GM19372 (cell line): Measurements from ENCODE around the gene KIF19.

Experiments used
- ATAC-seq: cut with Tn5 transposase; IDR thresholded peaks from one replicate; pipeline ENCODE4 v1.9.1; 2021; ENCODE audit warnings: mild to moderate bottlenecking, low read depth, moderate library complexity; ENCODE audit not compliant: unreplicated experiment

The KIF19 gene

DNA sequence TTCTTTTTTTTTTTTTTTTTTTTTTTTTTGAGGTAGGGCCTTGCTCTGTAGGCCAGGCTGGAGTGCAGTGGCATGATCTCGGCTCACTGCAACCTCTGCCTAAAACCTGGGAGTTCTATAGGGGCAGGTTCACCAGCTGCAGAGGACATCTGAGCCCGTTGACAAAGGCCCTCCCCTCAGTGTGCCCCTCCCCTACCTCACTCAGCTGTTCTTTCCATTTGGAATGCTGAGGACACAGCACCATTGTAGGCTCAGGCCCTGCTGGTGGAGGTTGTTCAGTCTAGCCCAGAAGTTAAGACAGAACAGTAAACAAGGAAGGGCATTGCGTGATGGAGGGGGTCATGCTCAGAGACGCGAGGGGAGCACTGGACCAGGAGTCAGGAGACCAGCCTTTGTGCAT lies 21.8 kb upstream of the KIF19 start:
- no peak for ATAC-seq

GRCh38 chr17:74305865-74306654 lies 20.0 kb upstream of the KIF19 start:
- no peak for ATAC-seq

- ATAC-seq: no peak
Observed at GRCh38 chr17:74307984-74308773, 17.8 kb upstream of the KIF19 start.

DNA sequence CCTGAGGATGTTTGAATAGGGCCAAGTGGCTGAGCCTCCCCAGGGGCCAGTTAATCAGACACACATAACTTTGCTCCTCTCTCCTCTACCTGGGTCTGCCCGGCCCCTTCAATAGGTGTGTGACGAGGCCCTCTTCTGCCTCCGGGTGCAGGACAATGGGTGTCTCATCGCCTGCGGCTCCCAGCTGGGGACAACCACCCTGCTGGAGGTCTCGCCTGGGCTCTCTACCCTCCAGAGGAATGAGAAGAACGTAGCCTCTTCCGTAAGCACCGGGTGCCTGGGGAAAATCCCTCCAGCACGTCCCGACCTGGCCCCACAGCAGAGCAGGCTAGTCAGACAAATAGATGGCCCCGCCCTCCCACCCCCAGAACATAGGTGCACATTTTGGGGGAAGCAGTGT lies 16.1 kb upstream of the KIF19 start:
- no peak for ATAC-seq

DNA sequence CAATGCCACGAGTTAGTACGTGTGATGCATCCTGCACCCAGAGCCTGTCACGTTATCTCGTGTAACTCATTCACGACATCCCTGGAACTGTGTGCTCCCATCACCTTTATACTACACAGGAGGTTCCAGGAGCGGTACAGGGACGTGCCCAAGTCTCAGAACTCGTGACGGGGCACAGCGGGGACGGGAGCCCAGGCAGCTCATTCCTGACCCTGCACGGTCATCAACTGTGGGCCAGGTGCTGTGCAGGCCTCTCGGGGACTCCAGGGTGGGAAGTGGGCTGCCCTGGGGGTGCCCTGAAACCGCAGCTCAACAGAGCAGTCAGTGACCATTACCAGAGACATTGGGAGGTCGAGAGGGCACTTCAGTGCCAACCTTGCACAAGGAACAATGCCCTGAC lies 11.1 kb upstream of the KIF19 start:
- no peak for ATAC-seq

DNA sequence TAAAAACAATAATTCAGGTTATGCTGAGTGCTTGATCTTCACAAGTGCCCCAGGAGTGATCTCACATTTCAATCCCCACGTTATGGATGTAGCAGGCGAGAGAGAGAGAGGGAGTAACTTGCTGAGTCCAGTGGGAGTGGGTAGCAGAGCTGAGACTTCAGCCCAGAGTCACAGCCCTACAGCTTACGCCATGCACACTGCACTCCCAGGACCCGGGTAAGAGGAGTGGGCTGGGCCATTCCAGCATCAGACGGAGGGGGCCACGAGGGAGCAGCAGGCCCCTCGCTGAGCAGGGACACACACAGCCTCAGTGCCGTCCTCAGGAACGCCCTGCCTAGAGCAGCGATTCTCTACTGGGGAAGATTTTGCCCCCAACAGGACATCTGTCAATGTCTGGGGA lies 9.8 kb upstream of the KIF19 start:
- no peak for ATAC-seq

- ATAC-seq: no peak
Observed at GRCh38 chr17:74317071-74317470, 9.0 kb upstream of the KIF19 start.

GRCh38 chr17:74318391-74318790 lies 7.6 kb upstream of the KIF19 start:
- no peak for ATAC-seq

- no peak for ATAC-seq
Observed at GRCh38 chr17:74324521-74324920, 1.5 kb upstream of the KIF19 start.

DNA sequence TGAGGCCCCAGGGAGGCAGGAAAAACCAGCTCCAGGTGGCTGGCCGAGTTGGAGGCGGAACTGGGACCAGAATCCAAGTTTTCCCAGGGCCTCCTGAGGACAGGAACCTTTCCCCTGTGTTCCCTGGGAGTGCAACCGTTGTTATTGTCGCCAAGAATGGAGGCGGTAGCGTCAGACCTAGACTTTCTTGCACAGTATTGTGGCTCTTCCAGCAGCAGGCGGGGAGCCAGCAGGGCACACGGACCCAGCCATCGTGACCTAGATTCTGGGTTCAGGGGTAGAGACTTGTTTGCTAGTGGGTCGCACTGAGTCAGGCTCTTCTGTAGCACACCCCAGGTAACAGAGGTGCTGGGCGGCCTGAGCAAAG lies 667 bp upstream of the KIF19 start:
- ATAC-seq: no peak

DNA sequence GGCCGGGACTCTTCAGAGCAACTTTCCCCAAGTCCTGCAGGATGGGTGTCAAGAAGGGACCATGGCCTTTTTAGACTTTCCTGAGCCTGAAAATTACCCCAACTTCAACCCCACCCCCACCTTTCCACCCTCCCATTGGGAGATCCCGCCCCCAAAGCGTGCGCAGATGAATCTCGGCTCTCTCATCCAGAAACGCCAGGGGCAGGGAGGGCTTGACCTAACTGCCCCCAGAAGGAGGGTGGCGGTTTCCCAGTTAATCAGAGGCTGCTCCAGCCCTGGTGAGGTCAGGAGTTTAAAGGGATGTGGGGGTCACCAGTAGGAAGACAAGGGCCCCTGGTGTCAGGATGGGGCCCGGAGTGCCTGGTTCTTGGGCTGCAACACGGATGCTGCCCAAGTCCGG lies 480 bp downstream of the KIF19 start:
- no peak for ATAC-seq

GRCh38 chr17:74328487-74328886 lies 2.5 kb downstream of the KIF19 start:
- no peak for ATAC-seq

GRCh38 chr17:74329378-74329777 lies 3.4 kb downstream of the KIF19 start:
- no peak for ATAC-seq

- ATAC-seq: no peak
Observed at GRCh38 chr17:74330446-74330845, 4.4 kb downstream of the KIF19 start.

DNA sequence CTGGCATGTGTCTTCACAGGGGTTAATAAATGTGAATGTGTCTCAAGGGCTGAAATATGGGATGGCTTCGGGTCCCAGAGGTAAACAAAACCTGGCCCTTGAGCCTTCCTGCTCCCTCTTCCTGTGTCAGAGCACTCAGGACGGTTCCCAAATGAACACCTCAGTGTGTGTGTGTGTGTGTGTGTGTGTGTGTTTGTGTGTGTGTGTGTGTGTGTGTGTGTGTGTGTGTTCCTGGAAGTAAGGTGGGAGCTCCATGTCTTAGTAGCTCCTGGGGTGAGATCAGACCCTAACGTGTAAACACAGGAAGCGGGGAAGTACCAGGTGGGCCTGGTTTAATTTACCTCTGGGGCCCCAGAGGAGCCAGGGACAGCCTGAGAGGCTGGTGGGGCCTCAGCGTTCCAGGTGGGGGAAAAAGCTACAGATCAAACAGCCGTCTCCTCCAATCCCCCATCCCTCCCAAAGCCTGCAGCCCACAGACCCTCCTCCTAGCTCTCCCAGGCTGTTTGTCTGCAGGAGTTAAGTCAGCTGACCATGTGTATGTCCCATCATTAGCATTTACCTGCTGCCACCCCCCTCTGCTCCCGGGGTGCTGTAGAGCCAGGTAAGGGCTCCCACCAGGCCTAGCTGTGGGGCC lies 6.1 kb downstream of the KIF19 start:
- ATAC-seq: no peak

DNA sequence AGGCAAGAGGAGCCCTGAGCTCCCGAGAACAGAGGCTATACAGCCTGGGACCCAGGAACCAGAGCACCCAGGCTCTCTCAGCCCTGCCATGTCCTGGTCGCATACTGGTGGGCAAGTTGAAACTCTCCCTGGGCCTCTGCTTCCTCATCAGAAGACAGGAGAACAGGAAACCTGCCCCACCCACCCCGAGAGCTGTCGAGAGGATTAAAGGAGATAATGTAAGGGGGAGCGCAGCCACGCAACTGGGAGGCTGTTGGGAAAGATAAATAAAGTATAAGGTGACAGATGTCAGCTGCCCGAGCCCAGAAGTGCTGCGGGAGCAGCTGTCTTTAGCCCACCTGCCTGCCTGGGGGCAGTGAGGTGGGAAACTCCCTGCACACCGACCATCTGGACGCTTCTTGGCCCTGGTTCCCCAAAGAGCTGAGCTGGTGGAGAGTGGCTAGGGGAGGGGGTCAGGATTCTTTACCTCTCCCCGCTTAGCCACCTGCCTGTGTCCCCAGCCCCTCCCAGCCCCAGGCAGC lies 6.8 kb downstream of the KIF19 start:
- no peak for ATAC-seq

GRCh38 chr17:74334393-74335039 lies 8.5 kb downstream of the KIF19 start:
- ATAC-seq: no peak

DNA sequence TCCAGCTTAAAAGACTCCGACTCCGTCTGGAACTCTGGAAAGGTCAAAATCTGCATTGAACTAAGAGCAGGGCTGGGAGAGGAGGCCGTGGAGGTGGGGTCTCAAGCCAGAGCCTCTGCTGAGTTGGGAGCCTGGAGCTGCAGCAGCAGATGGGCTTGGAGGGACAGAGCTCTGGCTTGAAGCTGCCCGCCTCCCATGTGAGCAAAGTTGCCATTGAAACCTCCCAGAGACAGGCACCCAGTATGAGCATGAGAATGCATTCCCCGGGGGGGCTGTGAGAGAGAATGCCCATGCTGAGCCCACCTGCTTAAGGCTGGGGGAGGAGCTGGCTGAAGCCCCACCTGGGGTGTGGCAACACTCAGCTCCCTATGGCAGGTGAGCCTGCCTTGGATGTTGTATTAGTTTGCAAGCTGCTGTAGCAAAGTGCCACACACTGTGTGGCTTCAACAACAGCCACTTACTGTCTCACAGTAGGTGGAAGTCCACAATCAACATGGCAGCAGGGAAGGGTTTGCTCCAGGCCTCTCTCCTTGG lies 9.6 kb downstream of the KIF19 start:
- ATAC-seq: no peak

- ATAC-seq: no peak
Observed at GRCh38 chr17:74336307-74336706, 10.3 kb downstream of the KIF19 start.

DNA sequence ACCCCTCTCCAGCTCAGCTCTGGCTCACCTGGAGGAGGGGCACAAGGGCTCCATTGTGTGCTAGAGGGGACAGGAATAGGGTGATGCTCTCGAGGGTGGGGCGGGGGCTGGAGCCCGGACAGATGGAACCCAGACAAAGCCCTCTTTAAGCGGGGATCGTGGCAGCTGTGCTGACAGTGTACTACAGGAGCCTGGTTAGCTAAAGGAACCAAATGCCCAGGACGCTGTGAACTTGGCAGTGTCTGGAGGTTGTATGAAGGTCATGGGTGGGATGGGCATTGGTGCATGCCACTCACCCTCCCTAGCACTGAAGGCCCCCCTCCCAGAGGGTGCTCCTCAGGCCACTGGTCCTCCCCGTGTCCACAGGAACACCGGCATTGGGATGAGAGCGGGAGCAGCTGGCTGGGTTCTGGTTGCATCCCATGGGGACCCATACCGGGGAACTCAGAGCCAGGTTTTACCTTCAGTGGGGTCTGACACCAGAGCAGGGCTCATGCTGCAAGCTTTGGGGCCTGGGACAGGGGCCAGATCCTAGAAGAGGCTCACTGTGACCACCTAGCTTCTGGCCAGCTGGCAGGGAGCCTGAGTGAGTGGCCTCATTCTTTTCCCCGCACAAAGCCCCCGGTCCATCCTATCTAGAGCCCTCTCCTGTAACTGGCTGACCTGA lies 11.9 kb downstream of the KIF19 start:
- no peak for ATAC-seq
